A549 (cell line): ENCODE results near the gene SLC22A23.

Experiments
- BHLHE40 ChIP-seq: IDR thresholded peaks from 2 replicates; pipeline ENCODE4 v1.6.1; 2012; ENCODE audit warnings: low read depth, low read length, inconsistent platforms
- CTCF ChIP-seq: fragments of >200 bp; sonication (Bioruptor Twin); formaldehyde crosslinking; IDR thresholded peaks from 3 replicates; pipeline ENCODE4 v1.5.1; 2016
- ESRRA ChIP-seq: fragments of 150-350 bp; IDR thresholded peaks from 2 replicates; pipeline ENCODE4 v1.6.1; 2014; ENCODE audit warnings: mild to moderate bottlenecking, low read length, borderline replicate concordance
- HOXB5 ChIP-seq: fragments of 250-450 bp; sonication (Bioruptor Pico); IDR thresholded peaks from 2 replicates; pipeline ENCODE4 v1.5.0; 2020; ENCODE audit warnings: mild to moderate bottlenecking, moderate library complexity
- JUN ChIP-seq, 2 experiments: fragments of >200 bp; sonication (Bioruptor Twin); formaldehyde crosslinking; IDR thresholded peaks; 2 replicates in 1 of 2; 3 replicates in 1 of 2; pipeline ENCODE4 v1.6.1; 2016 to 2017
- KDM1A ChIP-seq: fragments of 200-600 bp; sonication (generic); IDR thresholded peaks from 2 replicates; pipeline ENCODE4 v1.6.1; 2016; ENCODE audit warnings: low read depth, mild to moderate bottlenecking
- MAZ ChIP-seq: fragments of 150-350 bp; IDR thresholded peaks from 2 replicates; pipeline ENCODE4 v1.6.1; 2014; ENCODE audit warnings: antibody characterized with exemption, low read depth, low read length, borderline replicate concordance
- MYC ChIP-seq: IDR thresholded peaks from 2 replicates; pipeline ENCODE4 v1.6.1; 2012; ENCODE audit warnings: mild to moderate bottlenecking, inconsistent platforms, low read length, improper control_type of control experiment, borderline replicate concordance
- POLR2A ChIP-seq: IDR thresholded peaks from 2 replicates; pipeline ENCODE4 v1.6.1; 2012; ENCODE audit warnings: mild to moderate bottlenecking, low read length
- SMC3 ChIP-seq: fragments of >200 bp; sonication (Bioruptor Twin); formaldehyde crosslinking; IDR thresholded peaks from 3 replicates; pipeline ENCODE4 v1.6.1; 2018; ENCODE audit warnings: inconsistent platforms
- SREBF2 ChIP-seq: fragments of 450-650 bp; IDR thresholded peaks from 2 replicates; pipeline ENCODE4 v1.6.1; 2014; ENCODE audit warnings: mild to moderate bottlenecking, moderate library complexity
- TF ChIP-seq, protein P1 (sequence below): IDR thresholded peaks from 2 replicates; pipeline ENCODE4 v1.6.1; 2012
- TF ChIP-seq, protein P2 (sequence below): IDR thresholded peaks from 2 replicates; pipeline ENCODE4 v1.6.1; 2012; ENCODE audit warnings: low read depth, borderline replicate concordance
- TF ChIP-seq, protein P3 (sequence below): fragments of 450-650 bp; IDR thresholded peaks from 2 replicates; pipeline ENCODE4 v1.6.1; 2014; ENCODE audit warnings: antibody characterized with exemption

DNA sequence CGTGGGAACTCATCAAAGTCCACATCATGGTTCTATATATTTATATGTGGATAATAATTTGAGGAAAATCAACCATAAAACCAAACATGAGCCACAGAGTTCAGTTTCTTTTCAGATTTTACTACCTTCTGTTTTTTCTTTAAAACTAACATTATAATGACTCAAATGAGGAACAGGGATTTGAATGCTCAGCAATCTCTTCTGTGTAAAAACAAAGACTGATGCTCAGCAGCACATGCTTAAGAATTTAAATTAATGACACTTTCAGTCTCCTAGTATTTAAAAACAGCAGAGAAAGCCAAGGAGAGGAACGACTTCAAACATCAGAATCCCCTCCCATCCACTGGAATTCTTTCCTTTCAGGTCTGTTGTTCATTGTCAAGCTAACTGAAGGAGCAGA is 125.4 kb downstream of the SLC22A23 start:
- TF ChIP-seq CTCF (no peak), HOXB5 (CRISPR knock-in tag) (no peak), SMC3 (no peak), JUN (IDR thresholded peaks at IDR 0.05) (no peak), MYC (no peak), POLR2A (no peak), ESRRA (no peak), MAZ (no peak), SREBF2 (no peak), BHLHE40 (no peak), KDM1A (no peak)
- TF ChIP-seq, protein P1, sequence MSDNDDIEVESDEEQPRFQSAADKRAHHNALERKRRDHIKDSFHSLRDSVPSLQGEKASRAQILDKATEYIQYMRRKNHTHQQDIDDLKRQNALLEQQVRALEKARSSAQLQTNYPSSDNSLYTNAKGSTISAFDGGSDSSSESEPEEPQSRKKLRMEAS: no peak
- TF ChIP-seq, protein P2, sequence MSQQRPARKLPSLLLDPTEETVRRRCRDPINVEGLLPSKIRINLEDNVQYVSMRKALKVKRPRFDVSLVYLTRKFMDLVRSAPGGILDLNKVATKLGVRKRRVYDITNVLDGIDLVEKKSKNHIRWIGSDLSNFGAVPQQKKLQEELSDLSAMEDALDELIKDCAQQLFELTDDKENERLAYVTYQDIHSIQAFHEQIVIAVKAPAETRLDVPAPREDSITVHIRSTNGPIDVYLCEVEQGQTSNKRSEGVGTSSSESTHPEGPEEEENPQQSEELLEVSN: no peak
- TF ChIP-seq, protein P3, sequence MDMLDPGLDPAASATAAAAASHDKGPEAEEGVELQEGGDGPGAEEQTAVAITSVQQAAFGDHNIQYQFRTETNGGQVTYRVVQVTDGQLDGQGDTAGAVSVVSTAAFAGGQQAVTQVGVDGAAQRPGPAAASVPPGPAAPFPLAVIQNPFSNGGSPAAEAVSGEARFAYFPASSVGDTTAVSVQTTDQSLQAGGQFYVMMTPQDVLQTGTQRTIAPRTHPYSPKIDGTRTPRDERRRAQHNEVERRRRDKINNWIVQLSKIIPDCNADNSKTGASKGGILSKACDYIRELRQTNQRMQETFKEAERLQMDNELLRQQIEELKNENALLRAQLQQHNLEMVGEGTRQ: no peak
